DMS53 treated with DMSO at 0.1 percent for 48 hours (cell line): Measurements from ENCODE around the gene RNASE8.

Experiments
- DNase-seq: peaks from one replicate; lab custom pipeline; 2025; ENCODE audit not compliant: unreplicated experiment; lab: John Stamatoyannopoulos, UW

The RNASE8 gene

DNA sequence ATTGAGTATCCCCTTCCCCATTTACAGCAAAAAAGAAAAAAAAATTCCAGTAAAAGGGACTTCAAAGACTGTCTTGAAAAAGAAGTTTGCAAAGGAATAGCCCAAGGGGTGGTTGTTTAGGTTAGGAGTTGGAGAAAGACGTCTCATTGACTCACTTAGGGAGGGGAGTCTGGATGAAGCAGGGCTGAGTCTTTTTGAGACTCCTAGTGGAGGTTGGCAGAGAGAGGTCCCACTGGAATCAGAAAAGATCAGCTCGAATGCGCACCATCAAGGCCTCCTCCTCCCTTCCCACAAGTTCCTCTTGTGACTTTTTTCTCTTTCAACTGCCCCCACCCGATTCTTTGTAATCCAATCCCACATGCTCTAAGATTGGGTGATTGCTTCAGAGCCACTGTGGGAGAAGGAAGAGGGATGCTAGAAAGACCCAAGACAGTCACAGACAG is 14.4 kb downstream of the RNASE8 start:
- no peak for DNase-seq

DNA sequence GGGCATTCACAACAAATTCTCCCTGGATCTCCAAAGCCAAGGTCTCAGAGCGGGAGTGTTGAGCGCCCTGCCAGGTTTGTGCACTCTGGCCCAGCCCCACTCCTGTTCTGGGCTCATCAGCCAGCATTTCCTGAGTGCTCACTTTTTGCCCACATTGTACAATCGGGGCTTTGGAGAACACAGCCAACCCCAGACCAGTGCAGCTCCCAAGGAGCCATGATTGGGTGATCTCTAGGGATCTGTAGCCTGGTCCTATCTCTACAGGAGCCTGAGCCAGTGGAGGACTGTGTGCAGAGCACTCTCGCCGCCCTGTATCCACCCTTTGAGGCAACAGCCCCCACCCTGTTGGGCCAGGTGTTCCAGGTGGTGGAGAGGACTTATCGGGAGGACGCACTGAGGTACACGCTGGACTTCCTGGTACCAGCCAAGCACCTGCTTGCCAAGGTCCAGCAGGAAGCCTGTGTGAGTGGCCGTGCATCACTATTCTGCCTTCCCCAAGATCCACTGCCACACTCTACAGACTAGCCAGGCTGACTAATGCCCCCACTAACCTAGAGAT is 15.2 kb downstream of the RNASE8 start:
- no peak for DNase-seq

DNA sequence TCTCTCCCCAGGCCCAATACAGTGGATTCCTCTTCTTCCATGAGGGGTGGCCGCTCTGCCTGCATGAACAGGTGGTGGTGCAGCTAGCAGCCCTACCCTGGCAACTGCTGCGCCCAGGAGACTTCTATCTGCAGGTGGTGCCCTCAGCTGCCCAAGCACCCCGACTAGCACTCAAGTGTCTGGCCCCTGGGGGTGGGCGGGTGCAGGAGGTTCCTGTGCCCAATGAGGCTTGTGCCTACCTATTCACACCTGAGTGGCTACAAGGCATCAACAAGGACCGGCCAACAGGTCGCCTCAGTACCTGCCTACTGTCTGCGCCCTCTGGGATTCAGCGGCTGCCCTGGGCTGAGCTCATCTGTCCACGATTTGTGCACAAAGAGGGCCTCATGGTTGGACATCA is 16.3 kb downstream of the RNASE8 start:
- DNase-seq, result no peak

DNA sequence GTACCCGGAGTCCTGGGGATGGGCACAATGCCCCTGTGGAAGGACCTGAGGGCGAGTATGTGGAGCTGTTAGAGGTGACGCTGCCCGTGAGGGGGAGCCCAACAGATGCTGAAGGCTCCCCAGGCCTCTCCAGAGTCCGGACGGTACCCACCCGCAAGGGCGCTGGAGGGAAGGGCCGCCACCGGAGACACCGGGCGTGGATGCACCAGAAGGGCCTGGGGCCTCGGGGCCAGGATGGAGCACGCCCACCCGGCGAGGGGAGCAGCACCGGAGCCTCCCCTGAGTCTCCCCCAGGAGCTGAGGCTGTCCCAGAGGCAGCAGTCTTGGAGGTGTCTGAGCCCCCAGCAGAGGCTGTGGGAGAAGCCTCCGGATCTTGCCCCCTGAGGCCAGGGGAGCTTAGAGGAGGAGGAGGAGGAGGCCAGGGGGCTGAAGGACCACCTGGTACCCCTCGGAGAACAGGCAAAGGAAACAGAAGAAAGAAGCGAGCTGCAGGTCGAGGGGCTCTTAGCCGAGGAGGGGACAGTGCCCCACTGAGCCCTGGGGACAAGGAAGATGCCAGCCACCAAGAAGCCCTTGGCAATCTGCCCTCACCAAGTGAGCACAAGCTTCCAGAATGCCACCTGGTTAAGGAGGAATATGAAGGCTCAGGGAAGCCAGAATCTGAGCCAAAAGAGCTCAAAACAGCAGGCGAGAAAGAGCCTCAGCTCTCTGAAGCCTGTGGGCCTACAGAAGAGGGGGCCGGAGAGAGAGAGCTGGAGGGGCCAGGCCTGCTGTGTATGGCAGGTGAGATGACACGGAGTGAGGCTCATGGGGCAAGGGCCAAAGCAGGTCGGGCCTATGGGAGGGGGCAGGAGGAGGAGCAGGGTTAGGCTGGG is 17.0 kb downstream of the RNASE8 start:
- DNase-seq, result no peak

DNA sequence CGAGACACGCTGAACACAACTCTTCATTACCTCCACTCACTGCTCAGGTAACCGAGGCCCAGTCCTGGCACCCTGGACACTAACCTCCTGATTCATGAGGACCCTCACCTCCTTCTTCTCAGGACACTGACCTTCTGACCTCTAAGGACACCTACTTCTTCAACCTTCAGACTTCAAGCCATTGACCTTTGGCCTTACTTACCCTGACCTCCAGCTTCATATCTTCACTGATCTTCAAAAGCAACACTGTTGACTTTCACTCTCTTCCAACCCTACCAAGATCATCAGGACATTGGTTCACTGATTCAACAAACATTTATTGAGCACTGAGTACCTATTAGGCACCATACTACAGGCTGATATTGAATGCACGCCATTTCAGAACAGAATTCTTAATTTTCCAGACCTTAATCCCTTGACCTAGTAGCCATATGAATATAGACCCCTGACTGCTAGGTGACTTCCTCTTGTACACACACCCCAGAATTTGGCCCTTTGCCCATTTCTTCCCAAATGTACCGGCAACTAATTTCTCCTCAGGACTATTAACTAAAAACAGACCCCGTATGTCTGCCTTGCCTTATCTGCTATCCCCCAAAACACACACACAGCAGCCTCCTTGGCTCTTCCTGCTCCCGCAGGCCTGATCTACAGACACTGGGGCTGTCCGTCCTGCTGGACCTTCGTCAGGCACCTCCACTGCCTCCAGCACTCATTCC is 18.3 kb downstream of the RNASE8 start:
- DNase-seq, result no peak

- DNase-seq, result no peak
These were observed 20.1 kb downstream of the RNASE8 start for GRCh38 chr14:21077672-21078071.

- DNase-seq, result no peak
These were observed 20.7 kb downstream of the RNASE8 start for GRCh38 chr14:21078287-21078686.

DNA sequence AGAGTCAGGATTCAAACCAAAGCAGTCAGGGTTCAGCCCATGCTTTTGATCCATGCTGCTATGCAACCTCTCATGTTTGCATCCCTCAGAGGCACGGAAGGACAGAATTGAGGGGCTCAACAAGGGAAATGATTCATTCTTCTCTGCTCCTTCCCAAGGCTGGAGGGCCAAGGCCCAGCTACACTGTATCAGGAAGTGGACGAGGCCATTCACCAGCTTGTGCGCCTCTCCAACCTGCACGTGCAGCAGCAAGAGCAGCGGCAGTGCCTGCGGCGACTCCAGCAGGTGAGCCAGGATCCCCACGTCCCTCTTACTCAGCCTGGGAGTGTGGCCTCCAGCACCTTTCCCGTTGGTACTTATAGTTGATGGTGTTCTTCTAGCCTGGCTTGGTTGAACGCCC is 21.1 kb downstream of the RNASE8 start:
- DNase-seq, result no peak

- no peak for DNase-seq
These were observed 24.0 kb downstream of the RNASE8 start for GRCh38 chr14:21081521-21082142.

DNA sequence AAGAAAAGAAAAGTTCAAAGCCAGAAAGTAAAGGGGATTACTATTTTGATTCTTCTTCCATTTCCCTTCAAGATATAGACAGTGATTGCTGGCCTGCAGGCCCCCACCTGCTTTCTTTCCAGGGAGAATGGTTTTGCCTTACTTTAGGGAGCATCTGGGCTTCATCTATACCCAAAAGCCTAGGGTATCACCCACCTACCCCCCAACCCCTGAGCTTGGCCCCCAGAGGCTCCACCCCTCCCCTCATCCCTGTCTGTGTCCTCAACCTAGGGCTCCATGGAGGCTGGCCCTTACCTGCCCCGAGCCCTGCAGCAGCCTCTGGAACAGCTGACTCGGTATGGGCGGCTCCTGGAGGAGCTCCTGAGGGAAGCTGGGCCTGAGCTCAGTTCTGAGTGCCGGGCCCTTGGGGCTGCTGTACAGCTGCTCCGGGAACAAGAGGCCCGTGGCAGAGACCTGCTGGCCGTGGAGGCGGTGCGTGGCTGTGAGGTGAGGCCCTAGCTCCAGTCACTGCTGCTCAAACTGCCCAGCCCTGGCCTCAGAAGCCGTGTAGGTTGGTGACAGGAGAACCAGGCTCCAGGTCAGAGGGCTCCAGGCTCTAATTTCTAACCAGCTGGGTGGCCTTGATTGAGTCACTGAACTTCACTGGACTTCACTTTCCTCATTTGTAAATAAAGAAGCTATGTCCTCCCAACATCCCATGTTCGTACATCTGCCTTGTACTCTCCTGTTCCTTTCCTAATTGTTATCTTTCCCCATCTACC is 26.1 kb downstream of the RNASE8 start:
- no peak for DNase-seq

- DNase-seq, result no peak
These were observed 26.8 kb downstream of the RNASE8 start for GRCh38 chr14:21084396-21084795.

DNA sequence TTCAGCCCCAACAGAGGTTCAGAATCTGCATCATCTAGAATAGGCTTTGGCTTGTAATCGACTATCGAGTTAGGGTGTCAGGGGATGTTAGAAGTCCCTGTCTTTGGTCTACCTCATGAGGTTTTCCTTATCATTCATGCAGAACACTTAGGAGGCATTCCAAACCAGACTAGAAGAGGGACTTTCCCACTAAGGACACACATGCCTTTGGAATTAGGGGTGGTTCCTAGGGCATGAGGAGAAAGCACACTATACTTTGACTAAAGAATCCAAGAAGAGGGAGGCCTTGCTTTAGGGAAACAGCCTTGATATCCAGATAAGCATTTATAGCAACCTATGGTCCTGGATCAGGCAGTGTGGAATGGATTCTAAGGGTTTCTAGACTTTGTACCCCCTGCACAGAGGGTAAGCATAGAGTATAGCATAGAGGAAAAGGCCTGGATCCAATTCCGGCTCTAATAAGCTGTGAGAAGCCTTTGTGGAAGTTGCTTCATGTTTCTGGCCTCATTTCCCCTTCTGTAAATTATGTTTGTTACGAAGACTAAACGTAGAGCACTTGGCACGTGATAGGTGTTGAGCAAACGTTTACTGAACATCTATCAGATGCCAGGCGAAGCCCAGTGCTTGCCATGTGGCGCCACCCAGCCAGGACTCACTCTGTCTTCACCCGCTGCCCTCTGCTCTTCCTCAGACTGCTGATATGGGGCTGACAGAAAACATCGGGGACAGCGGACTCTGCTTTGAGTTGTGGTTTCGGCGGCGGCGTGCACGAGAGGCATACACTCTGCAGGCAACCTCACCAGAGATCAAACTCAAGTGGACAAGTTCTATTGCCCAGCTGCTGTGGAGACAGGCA is 27.6 kb downstream of the RNASE8 start:
- no peak for DNase-seq

GRCh38 chr14:21086908-21087293 is 29.3 kb downstream of the RNASE8 start:
- no peak for DNase-seq

DNA sequence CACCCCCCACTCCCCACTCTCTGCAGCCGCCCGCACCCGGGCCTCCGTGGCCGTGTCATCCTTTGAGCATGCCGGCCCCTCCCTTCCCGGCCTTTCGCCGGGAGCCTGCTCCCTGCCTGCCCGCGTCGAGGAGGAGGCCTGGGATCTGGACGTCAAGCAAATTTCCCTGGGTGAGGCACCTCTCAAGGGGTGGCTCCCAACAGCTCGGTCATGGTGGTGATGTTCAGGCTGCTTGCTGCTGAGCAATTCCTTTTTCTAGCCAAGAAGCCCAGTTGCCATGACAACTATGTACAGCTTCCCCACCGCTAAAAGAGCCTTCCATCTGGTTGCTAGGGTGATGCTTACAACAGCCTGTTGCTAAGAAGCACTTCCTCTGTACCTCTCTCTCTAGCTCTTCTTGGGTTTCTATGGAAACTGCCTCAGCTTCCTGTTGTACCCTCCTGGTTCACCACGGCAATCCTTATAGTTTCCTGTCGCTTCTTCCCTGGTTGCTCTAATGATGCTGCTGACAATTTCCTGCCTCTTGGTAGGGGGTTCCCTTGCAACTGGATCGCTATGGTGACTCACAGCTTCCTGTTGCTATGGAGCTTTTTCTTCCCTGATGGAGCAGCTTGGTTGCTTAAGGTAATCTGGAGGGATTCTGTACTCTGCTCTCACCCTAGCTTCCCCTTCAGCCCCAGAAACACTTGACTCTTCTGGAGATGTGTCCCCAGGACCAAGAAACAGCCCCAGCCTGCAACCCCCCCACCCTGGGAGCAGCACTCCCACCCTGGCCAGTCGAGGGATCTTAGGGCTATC is 29.9 kb downstream of the RNASE8 start:
- no peak for DNase-seq

- no peak for DNase-seq
These were observed 31.1 kb downstream of the RNASE8 start for GRCh38 chr14:21088687-21089086.

- no peak for DNase-seq
These were observed 31.6 kb downstream of the RNASE8 start for GRCh38 chr14:21089271-21089670.

DNA sequence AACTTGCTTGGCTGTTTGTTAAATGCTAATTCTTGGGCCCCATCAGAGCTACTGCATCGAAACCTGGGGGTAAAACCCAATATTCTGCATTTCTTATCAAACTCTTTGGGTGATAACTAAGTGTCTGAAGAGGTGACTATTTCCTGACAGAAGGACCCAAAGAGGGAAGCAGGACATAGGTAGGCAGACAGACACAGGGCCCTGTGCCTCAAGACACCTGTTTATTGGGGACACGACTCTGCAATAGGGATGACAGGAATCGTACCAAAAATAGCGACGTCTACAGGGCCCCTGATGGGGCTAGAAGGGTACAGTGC is 32.2 kb downstream of the RNASE8 start:
- no peak for DNase-seq

GRCh38 chr14:21090194-21090939 is 32.7 kb downstream of the RNASE8 start:
- DNase-seq, result no peak
